ENCODE data around the gene ROCK1. TPM values are rescaled to one million over a fixed set of nuclear protein-coding genes. Genes with fewer than 3 reads are reported as not detected.
"Not testable (repeated sequence)": the region's sequence is repeated elsewhere in the genome, so short reads cannot be mapped to it uniquely, and the experiment has no call there.

ROCK1 gene
- total RNA-seq, 1 donor = 42.7 TPM

DNA sequence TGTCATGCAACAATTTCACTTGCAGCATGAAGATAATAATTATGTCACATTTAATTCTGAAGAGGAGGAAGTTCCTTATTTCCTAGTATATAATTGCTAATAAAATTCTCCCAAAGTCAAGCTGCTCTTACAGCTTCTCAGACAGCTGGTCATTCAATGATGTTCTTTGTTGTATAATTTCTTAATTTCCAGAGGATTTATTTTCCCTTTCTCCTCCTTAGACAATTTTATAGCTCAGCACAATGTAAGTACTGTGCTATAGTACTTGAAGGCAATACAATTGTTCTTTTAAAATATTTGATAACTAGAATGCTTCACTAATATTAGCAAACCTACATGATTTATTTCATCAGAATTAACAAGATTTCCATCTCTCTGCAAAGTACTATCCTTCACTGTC, 73.4 kb downstream of the ROCK1 start:
- H3K4me2 ChIP-seq (ENCODE audit: insufficient read depth, low read length) = no peak overlapping the region
- no peaks in the 10 kb centered on the region for H4K20me1 ChIP-seq (ENCODE audit: insufficient read depth, low read length)
- H3K9me3 ChIP-seq (ENCODE audit: low read depth, low read length) = no peaks in the 10 kb centered on the region
- H3K79me2 ChIP-seq (ENCODE audit: insufficient read depth, low read length) = peaks cover 20% of the 10 kb centered on the region
- H3K27me3 ChIP-seq (ENCODE audit: insufficient read depth, low read length) = no peaks in the 10 kb centered on the region
- TF ChIP-seq, protein P1, sequence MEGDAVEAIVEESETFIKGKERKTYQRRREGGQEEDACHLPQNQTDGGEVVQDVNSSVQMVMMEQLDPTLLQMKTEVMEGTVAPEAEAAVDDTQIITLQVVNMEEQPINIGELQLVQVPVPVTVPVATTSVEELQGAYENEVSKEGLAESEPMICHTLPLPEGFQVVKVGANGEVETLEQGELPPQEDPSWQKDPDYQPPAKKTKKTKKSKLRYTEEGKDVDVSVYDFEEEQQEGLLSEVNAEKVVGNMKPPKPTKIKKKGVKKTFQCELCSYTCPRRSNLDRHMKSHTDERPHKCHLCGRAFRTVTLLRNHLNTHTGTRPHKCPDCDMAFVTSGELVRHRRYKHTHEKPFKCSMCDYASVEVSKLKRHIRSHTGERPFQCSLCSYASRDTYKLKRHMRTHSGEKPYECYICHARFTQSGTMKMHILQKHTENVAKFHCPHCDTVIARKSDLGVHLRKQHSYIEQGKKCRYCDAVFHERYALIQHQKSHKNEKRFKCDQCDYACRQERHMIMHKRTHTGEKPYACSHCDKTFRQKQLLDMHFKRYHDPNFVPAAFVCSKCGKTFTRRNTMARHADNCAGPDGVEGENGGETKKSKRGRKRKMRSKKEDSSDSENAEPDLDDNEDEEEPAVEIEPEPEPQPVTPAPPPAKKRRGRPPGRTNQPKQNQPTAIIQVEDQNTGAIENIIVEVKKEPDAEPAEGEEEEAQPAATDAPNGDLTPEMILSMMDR (IDR thresholded peaks at IDR 0.05; ENCODE audit: extremely low read depth, low read depth, low read length) = no peak
- DNase-seq (ENCODE audit: insufficient read length, low spot score, missing footprints) = no peak
- H3K27ac ChIP-seq (ENCODE audit: low read depth, low read length) = no peak overlapping the region
- no peak overlapping the region for H3K4me3 ChIP-seq (ENCODE audit: insufficient read depth, low read length)
- H3K4me1 ChIP-seq (ENCODE audit: insufficient read depth, low read length) = no peaks in the 10 kb centered on the region
- peaks cover 4% of the 10 kb centered on the region for H3K36me3 ChIP-seq (ENCODE audit: insufficient read depth, low read length)
- H2AFZ ChIP-seq (ENCODE audit: low read length) = no peak overlapping the region

DNA sequence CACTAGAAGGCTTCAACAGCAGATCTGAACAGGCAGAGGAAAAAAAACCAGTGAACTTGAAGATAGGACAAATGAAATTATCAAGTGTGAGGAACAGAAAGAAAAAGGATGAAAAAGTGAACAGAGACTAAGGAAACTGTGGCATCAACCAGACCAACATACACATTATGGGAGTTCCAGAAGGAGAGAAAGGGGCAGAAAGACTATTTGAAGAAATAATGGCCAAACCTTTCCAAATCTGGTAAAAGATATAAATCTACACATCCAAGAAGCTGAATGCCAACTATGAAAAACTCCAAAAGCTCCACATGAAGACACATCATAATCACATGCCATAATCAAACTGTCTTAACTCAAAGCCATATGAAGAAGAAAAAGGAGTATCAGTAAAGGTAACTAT, 79.8 kb downstream of the ROCK1 start:
- Histone ChIP-seq H2AFZ (ENCODE audit: low read length) (no peak overlapping the region), H3K4me1 (ENCODE audit: insufficient read depth, low read length) (no peaks in the 10 kb centered on the region), H3K9me3 (ENCODE audit: low read depth, low read length) (no peaks in the 10 kb centered on the region), H3K36me3 (ENCODE audit: insufficient read depth, low read length) (peaks cover 4% of the 10 kb centered on the region), H3K27me3 (ENCODE audit: insufficient read depth, low read length) (no peaks in the 10 kb centered on the region), H4K20me1 (ENCODE audit: insufficient read depth, low read length) (peaks cover 8% of the 10 kb centered on the region), H3K4me2 (ENCODE audit: insufficient read depth, low read length) (no peak overlapping the region), H3K27ac (ENCODE audit: low read depth, low read length) (no peak overlapping the region), H3K4me3 (ENCODE audit: insufficient read depth, low read length) (no peak overlapping the region), H3K79me2 (ENCODE audit: insufficient read depth, low read length) (peaks cover 43% of the 10 kb centered on the region)
- no peak for DNase-seq (ENCODE audit: insufficient read length, low spot score, missing footprints)
- TF ChIP-seq, protein P1 (IDR thresholded peaks at IDR 0.05; ENCODE audit: extremely low read depth, low read depth, low read length) = no peak

DNA sequence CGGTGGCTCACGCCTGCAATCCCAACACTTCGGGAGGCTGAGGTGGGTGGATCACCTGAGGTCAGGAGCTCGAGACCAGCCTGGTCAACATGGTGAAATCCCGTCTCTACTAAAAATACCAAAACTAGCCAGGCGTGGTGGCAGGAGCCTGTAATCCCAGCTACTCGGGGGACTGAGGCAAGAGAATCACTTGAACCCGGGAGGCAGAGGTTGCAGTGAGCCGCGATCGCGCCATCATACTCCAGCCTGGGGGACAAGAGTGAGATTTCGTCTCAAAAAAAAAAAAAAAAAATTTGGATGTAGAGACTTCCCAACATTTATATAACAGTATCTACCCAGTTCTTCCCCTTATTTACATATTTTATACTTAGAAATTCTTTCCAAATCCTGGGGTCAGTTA, 93.4 kb downstream of the ROCK1 start:
- H3K9me3 ChIP-seq (ENCODE audit: low read depth, low read length); H3K4me2 ChIP-seq (ENCODE audit: insufficient read depth, low read length); H2AFZ ChIP-seq (ENCODE audit: low read length); H3K4me1 ChIP-seq (ENCODE audit: insufficient read depth, low read length); H4K20me1 ChIP-seq (ENCODE audit: insufficient read depth, low read length); H3K27ac ChIP-seq (ENCODE audit: low read depth, low read length); H3K27me3 ChIP-seq (ENCODE audit: insufficient read depth, low read length); H3K4me3 ChIP-seq (ENCODE audit: insufficient read depth, low read length); H3K79me2 ChIP-seq (ENCODE audit: insufficient read depth, low read length): not testable (repeated sequence)
- H3K36me3 ChIP-seq (ENCODE audit: insufficient read depth, low read length) = peaks cover 20% of the 10 kb centered on the region
- DNase-seq (ENCODE audit: insufficient read length, low spot score, missing footprints) = peak; percentile 19

DNA sequence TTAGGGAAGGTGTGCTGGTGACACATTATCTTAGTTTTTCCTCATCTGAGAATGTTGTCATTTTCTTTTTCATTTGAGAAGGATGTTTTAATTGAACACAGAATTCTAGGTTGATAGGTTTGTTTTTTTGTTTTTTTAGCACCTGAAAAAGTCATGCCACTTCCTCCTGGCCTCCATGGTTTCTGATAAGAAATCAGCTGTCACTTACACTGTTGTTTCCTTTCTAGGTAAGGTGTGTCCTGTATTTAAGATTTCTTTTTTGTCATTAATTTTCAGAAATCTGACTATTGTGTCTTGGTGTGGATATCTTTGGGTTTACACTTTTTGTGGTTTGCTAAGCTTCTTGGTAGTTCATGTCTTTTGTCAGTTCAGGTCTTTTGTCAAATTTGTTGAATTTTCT, 99.3 kb downstream of the ROCK1 start:
- no peak for DNase-seq (ENCODE audit: insufficient read length, low spot score, missing footprints)
- Histone ChIP-seq H3K79me2 (ENCODE audit: insufficient read depth, low read length) (no peaks in the 10 kb centered on the region), H3K36me3 (ENCODE audit: insufficient read depth, low read length) (peaks cover 40% of the 10 kb centered on the region), H3K27me3 (ENCODE audit: insufficient read depth, low read length) (no peaks in the 10 kb centered on the region), H3K9me3 (ENCODE audit: low read depth, low read length) (no peaks in the 10 kb centered on the region), H3K4me3 (ENCODE audit: insufficient read depth, low read length) (no peak overlapping the region), H4K20me1 (ENCODE audit: insufficient read depth, low read length) (no peaks in the 10 kb centered on the region), H3K4me1 (ENCODE audit: insufficient read depth, low read length) (peaks cover 9% of the 10 kb centered on the region), H2AFZ (ENCODE audit: low read length) (no peak overlapping the region), H3K4me2 (ENCODE audit: insufficient read depth, low read length) (no peak overlapping the region), H3K27ac (ENCODE audit: low read depth, low read length) (no peak overlapping the region)
- TF ChIP-seq, protein P1 (IDR thresholded peaks at IDR 0.05; ENCODE audit: extremely low read depth, low read depth, low read length) = no peak
